Measurements from ENCODE around the gene FYN.
A peak's percentile ranks its signal among the peaks of the same experiment; 100 is the strongest.

Gene FYN

DNA sequence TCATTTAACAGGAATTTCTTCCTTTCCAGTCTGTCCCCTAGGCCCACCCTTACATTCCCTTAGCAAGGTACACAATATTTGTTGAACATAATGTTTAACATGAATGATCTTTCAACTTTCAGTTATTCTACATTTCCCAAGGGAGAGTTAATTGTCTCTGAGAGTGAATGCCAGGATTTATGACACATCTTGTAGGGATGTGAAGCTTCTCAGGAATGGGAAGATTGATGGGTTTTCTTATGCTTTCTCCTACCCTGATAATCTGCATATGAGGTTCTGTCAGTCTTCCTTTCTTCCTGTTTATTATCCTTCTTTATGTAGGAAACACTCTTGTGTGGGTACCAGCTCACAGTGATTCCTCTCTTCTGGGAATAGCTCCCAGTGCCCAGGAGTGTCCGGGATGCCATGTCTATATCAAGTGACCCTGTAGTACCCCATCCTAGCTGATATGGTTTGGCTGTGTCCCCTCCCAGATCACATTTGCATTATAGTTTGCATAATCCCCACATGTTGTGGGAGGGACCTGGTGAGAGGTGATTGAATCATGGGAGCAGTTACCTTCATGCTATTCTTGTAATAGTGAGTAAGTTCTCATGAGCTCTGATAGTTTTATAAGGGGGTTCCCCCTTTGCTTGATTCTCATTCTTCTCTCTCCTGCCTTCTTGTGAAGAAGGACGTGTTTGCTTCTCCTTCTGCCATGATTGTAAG lies 7.1 kb upstream of the FYN start:
- Histone ChIP-seq H3K27ac (ENCODE audit: low read length) (no peak overlapping the region), H3K4me1 (ENCODE audit: control insufficient read depth in 1 of 2, insufficient read depth in 2 of 2, low read length in 2 of 2) (no peaks in the 10 kb centered on the region), H3K27me3 (ENCODE audit: low read depth, low read length) (no peaks in the 10 kb centered on the region), H3K36me3 (ENCODE audit: control insufficient read depth in 1 of 2, insufficient read depth in 2 of 2, low read length in 2 of 2) (no peaks in the 10 kb centered on the region), H3K9me3 (ENCODE audit: control insufficient read depth in 1 of 2, low read length in 2 of 2) (no peaks in the 10 kb centered on the region), H3K4me3 (ENCODE audit: low read depth in 1 of 2, low read length in 2 of 2) (no peak overlapping the region)

DNA sequence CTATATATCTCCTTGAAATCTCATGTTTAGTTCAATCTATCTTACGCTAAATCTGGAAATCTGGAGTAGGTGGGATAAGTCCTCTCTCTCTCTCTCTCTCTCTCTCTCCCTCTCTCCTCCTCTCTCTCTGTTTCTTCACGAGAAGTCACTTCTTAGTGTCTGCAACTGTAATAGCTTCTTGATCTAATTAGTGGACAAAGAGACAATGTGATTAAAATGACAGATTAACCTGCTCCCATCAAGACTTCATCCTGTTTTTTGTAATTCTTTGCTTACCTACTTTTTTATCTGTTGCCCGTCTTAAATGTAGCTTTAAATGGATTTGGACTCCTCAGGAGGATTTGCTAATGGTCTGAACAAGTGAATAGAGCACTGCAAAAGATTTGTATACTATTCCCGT lies 2.5 kb upstream of the FYN start:
- Histone ChIP-seq H3K27me3 (ENCODE audit: low read depth, low read length) (no peaks in the 10 kb centered on the region), H3K27ac (ENCODE audit: low read length) (no peak overlapping the region), H3K36me3 (ENCODE audit: control insufficient read depth in 1 of 2, insufficient read depth in 2 of 2, low read length in 2 of 2) (no peaks in the 10 kb centered on the region), H3K4me3 (ENCODE audit: low read depth in 1 of 2, low read length in 2 of 2) (no peak overlapping the region), H3K4me1 (ENCODE audit: control insufficient read depth in 1 of 2, insufficient read depth in 2 of 2, low read length in 2 of 2) (peaks cover 0 to 6% of the 10 kb centered on the region in 2 donors), H3K9me3 (ENCODE audit: control insufficient read depth in 1 of 2, low read length in 2 of 2) (no peaks in the 10 kb centered on the region)

DNA sequence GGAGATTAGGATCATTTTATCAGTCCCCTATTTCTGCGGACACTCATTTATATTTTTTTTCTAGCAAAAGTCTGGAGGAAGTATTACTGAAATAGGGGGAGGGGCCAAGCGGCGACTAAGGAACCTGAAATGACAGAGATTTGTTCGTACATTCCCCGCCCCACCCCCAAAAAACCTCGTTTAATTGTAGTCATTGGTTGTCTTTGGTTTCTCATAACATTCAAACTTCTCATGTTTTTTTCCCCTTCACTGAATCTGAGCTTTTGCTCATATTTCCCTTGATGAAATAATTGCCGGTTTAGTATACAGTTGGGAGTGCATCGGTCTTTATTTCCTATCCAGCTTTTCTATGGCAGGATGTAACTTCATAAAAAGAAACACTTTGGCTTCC lies 768 bp upstream of the FYN start:
- Histone ChIP-seq H3K27ac (ENCODE audit: low read length) (no peak overlapping the region), H3K4me1 (ENCODE audit: control insufficient read depth in 1 of 2, insufficient read depth in 2 of 2, low read length in 2 of 2) (peaks cover 0 to 6% of the 10 kb centered on the region in 2 donors)

DNA sequence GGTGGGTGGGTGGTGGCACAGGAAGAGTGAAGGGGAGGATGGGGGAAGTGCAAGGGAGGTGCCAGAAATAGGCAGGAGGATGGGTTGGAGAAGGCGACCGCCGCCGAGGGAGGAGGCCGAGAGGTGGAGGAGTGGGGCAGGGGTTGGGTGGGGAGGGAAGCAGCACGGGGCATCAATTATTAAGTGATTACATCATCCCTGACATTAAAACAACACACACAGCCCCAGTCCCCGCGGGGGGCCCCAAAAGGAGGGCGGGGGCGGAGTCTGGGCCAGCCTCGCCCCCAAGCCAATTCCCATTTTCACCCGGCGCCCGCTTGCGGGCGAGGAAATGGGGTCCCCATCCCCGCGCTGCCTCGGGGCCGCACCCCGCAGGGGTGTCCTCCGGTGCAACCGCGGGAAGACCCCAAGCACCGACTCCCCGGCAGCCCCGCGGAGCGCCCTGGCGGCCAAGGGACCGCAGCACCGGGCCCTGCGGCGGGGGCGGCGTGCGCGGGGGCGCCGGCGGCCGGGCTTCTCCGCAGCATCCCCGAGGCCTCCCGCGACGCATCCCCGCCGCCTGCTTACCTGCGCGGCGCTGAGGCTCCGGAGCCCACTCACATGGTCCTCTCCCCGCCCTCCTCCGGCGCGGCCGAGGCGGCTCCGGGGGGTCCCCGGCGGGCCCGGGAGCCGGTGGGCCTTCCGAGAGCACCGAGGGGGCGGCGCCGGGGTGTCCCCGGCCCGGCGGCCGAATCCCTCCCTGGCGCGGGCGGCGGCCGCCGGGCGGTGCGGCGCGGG lies 663 bp downstream of the FYN start:
- Histone ChIP-seq H3K27ac (ENCODE audit: low read length) (peak overlapping the region; percentile 69), H3K4me3 (ENCODE audit: low read depth in 1 of 2, low read length in 2 of 2) (peak overlapping the region; percentile 68 to 88), H3K36me3 (ENCODE audit: control insufficient read depth in 1 of 2, insufficient read depth in 2 of 2, low read length in 2 of 2) (no peaks in the 10 kb centered on the region), H3K27me3 (ENCODE audit: low read depth, low read length) (no peaks in the 10 kb centered on the region), H3K4me1 (ENCODE audit: control insufficient read depth in 1 of 2, insufficient read depth in 2 of 2, low read length in 2 of 2) (peaks cover 0 to 6% of the 10 kb centered on the region in 2 donors), H3K9me3 (ENCODE audit: control insufficient read depth in 1 of 2, low read length in 2 of 2) (no peaks in the 10 kb centered on the region)

More for the DNA sequence above, 768 bp upstream of the FYN start:
- Histone ChIP-seq H3K4me3 (ENCODE audit: low read depth in 1 of 2, low read length in 2 of 2) (peak overlapping the region; percentile 64 to 88), H3K27me3 (ENCODE audit: low read depth, low read length) (no peaks in the 10 kb centered on the region), H3K9me3 (ENCODE audit: control insufficient read depth in 1 of 2, low read length in 2 of 2) (no peaks in the 10 kb centered on the region), H3K36me3 (ENCODE audit: control insufficient read depth in 1 of 2, insufficient read depth in 2 of 2, low read length in 2 of 2) (no peaks in the 10 kb centered on the region)

DNA sequence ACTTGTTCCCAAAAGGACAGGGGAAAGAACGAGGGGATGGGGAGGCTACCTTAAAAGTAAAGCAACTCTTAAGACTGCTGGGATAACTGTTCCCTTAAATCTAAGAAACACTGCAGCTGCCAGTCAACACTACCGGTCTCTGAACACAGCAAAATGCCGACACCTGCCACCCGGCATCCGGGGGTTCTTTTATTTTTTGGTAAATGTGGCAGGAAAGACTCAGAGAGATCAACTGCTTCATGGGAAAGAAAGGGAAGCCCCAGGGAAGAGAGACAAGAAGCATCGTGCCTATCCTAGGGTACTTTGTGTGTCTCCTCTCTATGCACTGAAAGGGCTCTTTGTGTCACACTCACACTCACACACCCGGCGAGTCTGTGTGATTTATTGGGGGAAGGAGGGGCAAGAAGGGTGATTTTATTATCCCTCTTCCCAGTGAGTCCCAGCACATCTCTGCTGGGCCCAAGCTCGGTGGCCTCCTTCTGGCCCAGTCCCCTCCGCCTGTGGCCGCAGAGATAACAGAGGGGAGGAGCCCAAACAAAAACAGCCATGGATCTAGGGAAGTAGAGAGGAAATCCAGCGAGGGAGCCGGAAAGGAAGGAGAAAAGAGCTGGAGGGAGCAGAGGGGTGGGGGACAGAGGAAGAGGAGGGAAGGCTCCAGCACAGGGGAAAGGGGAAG lies 1.4 kb downstream of the FYN start:
- H3K27ac ChIP-seq (ENCODE audit: low read length), result peak overlapping the region; percentile 69
- H3K4me1 ChIP-seq (ENCODE audit: control insufficient read depth in 1 of 2, insufficient read depth in 2 of 2, low read length in 2 of 2), result peaks cover 0 to 11% of the 10 kb centered on the region in 2 donors
- no peaks in the 10 kb centered on the region for H3K36me3 ChIP-seq (ENCODE audit: control insufficient read depth in 1 of 2, insufficient read depth in 2 of 2, low read length in 2 of 2)
- H3K27me3 ChIP-seq (ENCODE audit: low read depth, low read length), result no peaks in the 10 kb centered on the region
- H3K4me3 ChIP-seq (ENCODE audit: low read depth in 1 of 2, low read length in 2 of 2), result peak overlapping the region; percentile 68 to 88
- H3K9me3 ChIP-seq (ENCODE audit: control insufficient read depth in 1 of 2, low read length in 2 of 2), result no peaks in the 10 kb centered on the region

DNA sequence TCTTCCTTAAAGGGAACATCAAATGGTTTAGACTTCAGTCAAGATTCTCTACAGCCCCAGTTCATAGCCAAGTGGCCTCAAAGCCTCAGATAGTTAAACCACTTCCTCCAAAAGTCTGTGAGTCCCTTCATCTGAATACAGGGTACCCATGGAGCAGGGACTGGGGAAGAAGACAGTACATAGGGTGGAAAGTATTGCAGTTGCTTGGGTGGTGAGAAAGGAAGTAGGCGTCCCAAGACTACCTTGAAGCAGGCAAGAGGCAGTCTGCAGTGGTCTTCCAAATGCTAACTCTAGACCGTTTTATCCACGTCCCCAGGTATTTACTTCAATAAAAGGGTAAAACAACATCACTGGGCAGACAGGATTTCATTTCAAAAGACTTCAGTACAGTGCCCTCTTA lies 2.0 kb downstream of the FYN start:
- Histone ChIP-seq H3K9me3 (ENCODE audit: control insufficient read depth in 1 of 2, low read length in 2 of 2) (no peaks in the 10 kb centered on the region), H3K4me1 (ENCODE audit: control insufficient read depth in 1 of 2, insufficient read depth in 2 of 2, low read length in 2 of 2) (peaks cover 0 to 11% of the 10 kb centered on the region in 2 donors), H3K4me3 (ENCODE audit: low read depth in 1 of 2, low read length in 2 of 2) (peak overlapping the region; percentile 68 to 88), H3K27ac (ENCODE audit: low read length) (peak overlapping the region; percentile 69), H3K36me3 (ENCODE audit: control insufficient read depth in 1 of 2, insufficient read depth in 2 of 2, low read length in 2 of 2) (no peaks in the 10 kb centered on the region), H3K27me3 (ENCODE audit: low read depth, low read length) (no peaks in the 10 kb centered on the region)

DNA sequence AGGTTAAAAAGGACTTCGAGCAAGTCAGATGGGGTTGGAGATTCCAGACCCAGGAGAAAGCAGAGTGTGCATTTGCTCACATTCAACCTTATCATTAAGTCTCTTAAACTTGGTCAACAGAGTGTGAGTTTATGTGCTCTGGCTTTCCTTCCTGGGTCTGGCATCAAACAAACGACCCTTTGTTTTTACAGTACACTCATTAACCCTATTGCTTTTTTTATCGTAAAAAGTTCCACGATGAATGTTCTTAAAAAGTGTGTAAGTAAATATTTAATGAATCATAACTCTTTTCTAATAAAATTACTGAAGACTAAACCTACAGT lies 2.5 kb downstream of the FYN start:
- H3K4me1 ChIP-seq (ENCODE audit: control insufficient read depth in 1 of 2, insufficient read depth in 2 of 2, low read length in 2 of 2), result peaks cover 0 to 11% of the 10 kb centered on the region in 2 donors
- peak overlapping the region; percentile 3 to 68 for H3K4me3 ChIP-seq (ENCODE audit: low read depth in 1 of 2, low read length in 2 of 2)
- H3K36me3 ChIP-seq (ENCODE audit: control insufficient read depth in 1 of 2, insufficient read depth in 2 of 2, low read length in 2 of 2), result no peaks in the 10 kb centered on the region
- peak overlapping the region; percentile 69 for H3K27ac ChIP-seq (ENCODE audit: low read length)
- H3K27me3 ChIP-seq (ENCODE audit: low read depth, low read length), result no peaks in the 10 kb centered on the region
- H3K9me3 ChIP-seq (ENCODE audit: control insufficient read depth in 1 of 2, low read length in 2 of 2), result no peaks in the 10 kb centered on the region

DNA sequence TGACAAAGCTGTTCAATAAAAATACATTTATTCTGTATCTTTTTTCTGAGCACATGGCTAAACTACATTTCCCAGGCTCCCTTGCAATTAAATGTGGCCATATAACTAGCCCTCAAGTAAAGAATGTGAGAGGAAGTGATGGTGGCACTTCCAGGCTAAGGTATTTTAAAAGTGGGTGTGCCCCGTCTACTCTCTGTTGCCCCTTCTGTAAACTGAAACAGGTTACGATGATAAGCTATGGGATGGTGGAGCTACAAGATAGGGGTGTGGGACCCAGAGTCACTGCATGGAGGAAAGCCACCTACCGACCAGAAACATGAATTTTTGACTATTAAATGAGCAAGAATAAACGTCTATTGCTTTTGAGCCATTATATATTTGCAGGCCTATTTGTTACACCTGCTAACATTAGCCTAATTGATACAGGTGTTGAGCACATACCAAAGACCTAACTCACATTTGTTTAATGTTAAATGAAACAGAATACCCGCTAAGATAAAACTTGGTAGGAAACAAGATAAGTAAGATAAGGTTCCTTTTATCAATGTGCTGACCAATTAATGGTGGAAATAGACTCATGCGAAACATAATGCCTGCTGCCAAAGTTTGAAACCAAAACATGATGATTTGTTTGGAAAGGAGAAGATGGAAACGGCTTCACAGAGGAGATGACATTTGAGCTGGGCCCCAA lies 3.1 kb downstream of the FYN start:
- H3K27me3 ChIP-seq (ENCODE audit: low read depth, low read length), result no peaks in the 10 kb centered on the region
- peaks cover 0 to 11% of the 10 kb centered on the region in 2 donors for H3K4me1 ChIP-seq (ENCODE audit: control insufficient read depth in 1 of 2, insufficient read depth in 2 of 2, low read length in 2 of 2)
- no peak overlapping the region for H3K27ac ChIP-seq (ENCODE audit: low read length)
- peak overlapping the region; percentile 3 to 68 for H3K4me3 ChIP-seq (ENCODE audit: low read depth in 1 of 2, low read length in 2 of 2)
- H3K9me3 ChIP-seq (ENCODE audit: control insufficient read depth in 1 of 2, low read length in 2 of 2), result no peaks in the 10 kb centered on the region
- no peaks in the 10 kb centered on the region for H3K36me3 ChIP-seq (ENCODE audit: control insufficient read depth in 1 of 2, insufficient read depth in 2 of 2, low read length in 2 of 2)

DNA sequence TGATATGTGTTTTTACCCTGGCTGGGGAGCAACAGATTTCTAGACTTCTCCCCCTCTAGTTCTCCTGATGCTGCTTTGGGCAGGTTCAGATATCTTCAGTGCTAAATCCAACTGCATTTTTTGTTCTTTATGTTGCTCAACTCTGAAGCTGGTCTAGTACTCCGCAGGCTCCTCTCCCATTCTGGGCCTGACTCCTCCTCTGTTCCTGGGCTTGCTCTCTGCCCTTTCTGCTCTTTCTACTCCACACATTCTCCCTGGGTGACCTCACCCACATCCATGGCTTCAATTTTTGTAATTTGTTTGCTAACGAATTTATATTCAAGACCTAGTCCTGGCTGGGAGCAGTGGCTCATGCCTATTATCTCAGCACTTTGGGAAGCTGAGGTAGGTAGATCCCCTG lies 6.4 kb downstream of the FYN start:
- Histone ChIP-seq H3K36me3 (ENCODE audit: control insufficient read depth in 1 of 2, insufficient read depth in 2 of 2, low read length in 2 of 2) (no peaks in the 10 kb centered on the region), H3K4me3 (ENCODE audit: low read depth in 1 of 2, low read length in 2 of 2) (no peak overlapping the region), H3K27ac (ENCODE audit: low read length) (no peak overlapping the region), H3K4me1 (ENCODE audit: control insufficient read depth in 1 of 2, insufficient read depth in 2 of 2, low read length in 2 of 2) (peaks cover 0 to 4% of the 10 kb centered on the region in 2 donors), H3K9me3 (ENCODE audit: control insufficient read depth in 1 of 2, low read length in 2 of 2) (no peaks in the 10 kb centered on the region), H3K27me3 (ENCODE audit: low read depth, low read length) (no peaks in the 10 kb centered on the region)

DNA sequence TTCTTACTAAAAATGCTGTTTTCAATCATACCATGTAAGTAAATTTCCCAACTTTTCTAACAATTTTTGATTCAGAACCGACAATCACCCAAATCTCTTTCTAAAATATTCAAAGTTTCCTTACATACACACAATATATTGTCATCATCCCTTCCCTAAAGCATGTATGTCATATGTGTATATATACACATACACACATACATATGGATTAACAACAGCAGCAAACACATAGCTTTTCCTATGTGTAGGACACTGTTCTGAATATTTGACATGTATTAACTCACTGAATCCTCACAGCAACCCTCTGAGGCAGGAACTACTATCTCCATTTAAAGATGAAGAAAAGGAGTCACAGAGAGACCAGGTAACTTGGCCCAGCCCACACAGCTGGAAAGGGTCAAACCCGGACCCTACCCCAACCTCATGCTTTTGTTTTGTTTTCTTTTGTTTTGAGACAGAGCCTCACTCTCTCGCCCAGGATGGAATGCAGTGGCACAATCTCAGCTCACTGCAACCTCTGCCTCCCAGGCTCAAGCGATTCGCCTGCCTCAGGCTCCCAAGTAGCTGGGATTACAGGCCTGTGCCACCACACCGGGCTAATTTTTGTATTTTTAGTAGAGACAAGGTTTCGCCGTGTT lies 7.2 kb downstream of the FYN start:
- Histone ChIP-seq H3K4me3 (ENCODE audit: low read depth in 1 of 2, low read length in 2 of 2) (no peak overlapping the region), H3K4me1 (ENCODE audit: control insufficient read depth in 1 of 2, insufficient read depth in 2 of 2, low read length in 2 of 2) (peaks cover 0 to 4% of the 10 kb centered on the region in 2 donors), H3K9me3 (ENCODE audit: control insufficient read depth in 1 of 2, low read length in 2 of 2) (no peaks in the 10 kb centered on the region), H3K36me3 (ENCODE audit: control insufficient read depth in 1 of 2, insufficient read depth in 2 of 2, low read length in 2 of 2) (no peaks in the 10 kb centered on the region), H3K27me3 (ENCODE audit: low read depth, low read length) (no peaks in the 10 kb centered on the region), H3K27ac (ENCODE audit: low read length) (no peak overlapping the region)

Data from muscle layer of duodenum (tissue), 2 donors.